SK-MEL-5 (cell line): Measurements from ENCODE around the gene PLA2G6. TPM values are rescaled to one million over a fixed set of nuclear protein-coding genes. Genes with fewer than 3 reads are reported as not detected.
"Not testable (repeated sequence)": the region's sequence is repeated elsewhere in the genome, so short reads cannot be mapped to it uniquely, and the experiment has no call there.

Experiments used
- DNase-seq: peaks from one replicate; pipeline ENCODE4 v3.0.0-alpha.2; 2016; ENCODE audit warnings: low read depth, low spot score
- in situ Hi-C: cut with HindIII; loops from 2 replicates; pipeline ENCODE4 v1.10.0; 2016; ENCODE audit warnings: low sequenced_read_pairs, high pct_unique_total_duplicates, low pct_unique_long_range_greater_than_20kb
- total RNA-seq: library from RNA; depleted of rRNA; stranded (reverse); fragments of >200 nt; shearing (Covaris generic); gene quantifications from 2 replicates; pipeline ENCODE4 v1.2.3, GENCODE V29; 2014

The PLA2G6 gene
- total RNA-seq, 1 experiment from 2014 or later = 20.8 TPM

GRCh38 chr22:38199826-38200559 is 18.4 kb upstream of the PLA2G6 start:
- in situ Hi-C loops = no loop called here

GRCh38 chr22:38196791-38197419 is 15.3 kb upstream of the PLA2G6 start:
- in situ Hi-C loops = no loop called here
- no peak for DNase-seq

More at GRCh38 chr22:38199826-38200559, 18.4 kb upstream of the PLA2G6 start:
- no peak for DNase-seq

- in situ Hi-C loops = no loop called here
Observed at GRCh38 chr22:38193580-38193979, 11.9 kb upstream of the PLA2G6 start.

GRCh38 chr22:38192475-38192863 is 10.8 kb upstream of the PLA2G6 start:
- in situ Hi-C loops = no loop called here

More at GRCh38 chr22:38193580-38193979, 11.9 kb upstream of the PLA2G6 start:
- no peak for DNase-seq

GRCh38 chr22:38191731-38192474 is 10.3 kb upstream of the PLA2G6 start:
- no peak for DNase-seq

More at GRCh38 chr22:38192475-38192863, 10.8 kb upstream of the PLA2G6 start:
- no peak for DNase-seq

GRCh38 chr22:38191055-38191454 is 9.4 kb upstream of the PLA2G6 start:
- no peak for DNase-seq
- in situ Hi-C loops = no loop called here

More at GRCh38 chr22:38191731-38192474, 10.3 kb upstream of the PLA2G6 start:
- in situ Hi-C loops = no loop called here

- no peak for DNase-seq
- in situ Hi-C loops = no loop called here
Observed at GRCh38 chr22:38190581-38190980, 9.0 kb upstream of the PLA2G6 start.

- no peak for DNase-seq
- in situ Hi-C loops = no loop called here
Observed at GRCh38 chr22:38189104-38189503, 7.5 kb upstream of the PLA2G6 start.

GRCh38 chr22:38187413-38188212 is 6.0 kb upstream of the PLA2G6 start:
- DNase-seq = no peak
- in situ Hi-C loops = no loop called here

GRCh38 chr22:38186429-38186828 is 4.8 kb upstream of the PLA2G6 start:
- in situ Hi-C loops = no loop called here
- DNase-seq = no peak

- no peak for DNase-seq
- in situ Hi-C loops = no loop called here
Observed at GRCh38 chr22:38184788-38185187, 3.2 kb upstream of the PLA2G6 start.

GRCh38 chr22:38180841-38181452 is 683 bp downstream of the PLA2G6 start:
- in situ Hi-C loops = no loop called here

GRCh38 chr22:38178605-38178937 is 3.1 kb downstream of the PLA2G6 start:
- DNase-seq, in situ Hi-C loops: not testable (repeated sequence)

More at GRCh38 chr22:38180841-38181452, 683 bp downstream of the PLA2G6 start:
- DNase-seq = peak; percentile 68

- in situ Hi-C loops = no loop called here
- DNase-seq = peak; percentile 96
Observed at GRCh38 chr22:38177926-38178604, 3.6 kb downstream of the PLA2G6 start.

- DNase-seq, in situ Hi-C loops: not testable (repeated sequence)
Observed at GRCh38 chr22:38177571-38177925, 4.1 kb downstream of the PLA2G6 start.

- in situ Hi-C loops = no loop called here
- no peak for DNase-seq
Observed at GRCh38 chr22:38177044-38177443, 4.6 kb downstream of the PLA2G6 start.

- in situ Hi-C loops = no loop called here
- peak; percentile 99 for DNase-seq
Observed at GRCh38 chr22:38176170-38176741, 5.4 kb downstream of the PLA2G6 start.
